ENCODE data around the gene TAF5L.

TAF5L gene

GRCh38 chr1:229669333-229669732, 43.4 kb upstream of the TAF5L start:
- Histone ChIP-seq H3K4ac (ENCODE audit: low read depth, low read length) (no peak overlapping the region), H3K9ac (ENCODE audit: low read length) (no peak overlapping the region), H4K5ac (ENCODE audit: low read length) (no peak overlapping the region), H2BK120ac (ENCODE audit: low read depth, low read length) (no peak overlapping the region), H3K36me3 (ENCODE audit: control insufficient read depth, insufficient read depth, low read length) (no peaks in the 10 kb centered on the region), H2BK5ac (ENCODE audit: low read length) (no peak overlapping the region), H3K18ac (ENCODE audit: low read length) (no peak overlapping the region), H3K56ac (ENCODE audit: low read length) (no peak overlapping the region), H3K27ac (ENCODE audit: low read depth, low read length) (no peak overlapping the region), H3K4me2 (ENCODE audit: low read length) (no peak overlapping the region), H2BK15ac (replicated peaks; ENCODE audit: low read depth) (no peak overlapping the region), H3K23ac (ENCODE audit: low read length) (no peak overlapping the region), H3K4me3 (ENCODE audit: low read length) (no peak overlapping the region), H4K8ac (ENCODE audit: low read depth, low read length) (no peak overlapping the region), H3K79me2 (ENCODE audit: control insufficient read depth, insufficient read depth, low read length) (no peaks in the 10 kb centered on the region), H2AK5ac (ENCODE audit: low read length) (no peak overlapping the region), H3K4me1 (ENCODE audit: control insufficient read depth, low read depth, low read length) (no peaks in the 10 kb centered on the region), H3K27me3 (ENCODE audit: insufficient read depth, low read length, poor library complexity) (no peaks in the 10 kb centered on the region), H3K79me1 (ENCODE audit: low read length) (no peaks in the 10 kb centered on the region)
- WGBS (ENCODE audit: extremely low coverage, insufficient coverage, low lambda C conversion rate): no CpG with 5 or more reads among the region's 4 CpGs
- no peak for DNase-seq

DNA sequence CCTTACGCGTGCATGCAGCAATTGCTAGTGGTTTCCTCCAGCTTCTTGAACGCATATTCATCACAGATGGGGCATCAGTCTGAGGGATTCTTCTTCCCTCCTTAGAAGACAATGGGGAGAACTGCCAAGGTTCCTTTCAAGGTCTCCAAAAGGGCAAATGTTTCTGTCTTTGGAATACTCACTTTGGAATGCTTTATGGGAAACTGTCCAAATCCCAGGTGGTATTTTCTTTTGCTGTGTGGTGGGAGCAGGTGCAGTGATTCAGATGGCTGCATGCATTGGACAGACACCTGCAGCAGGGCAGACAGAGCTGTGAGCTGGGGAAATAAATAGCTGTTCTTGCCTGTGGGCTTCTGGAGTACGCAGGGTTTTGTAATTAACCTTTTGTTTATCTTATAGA, 40.7 kb upstream of the TAF5L start:
- DNase-seq: no peak

DNA sequence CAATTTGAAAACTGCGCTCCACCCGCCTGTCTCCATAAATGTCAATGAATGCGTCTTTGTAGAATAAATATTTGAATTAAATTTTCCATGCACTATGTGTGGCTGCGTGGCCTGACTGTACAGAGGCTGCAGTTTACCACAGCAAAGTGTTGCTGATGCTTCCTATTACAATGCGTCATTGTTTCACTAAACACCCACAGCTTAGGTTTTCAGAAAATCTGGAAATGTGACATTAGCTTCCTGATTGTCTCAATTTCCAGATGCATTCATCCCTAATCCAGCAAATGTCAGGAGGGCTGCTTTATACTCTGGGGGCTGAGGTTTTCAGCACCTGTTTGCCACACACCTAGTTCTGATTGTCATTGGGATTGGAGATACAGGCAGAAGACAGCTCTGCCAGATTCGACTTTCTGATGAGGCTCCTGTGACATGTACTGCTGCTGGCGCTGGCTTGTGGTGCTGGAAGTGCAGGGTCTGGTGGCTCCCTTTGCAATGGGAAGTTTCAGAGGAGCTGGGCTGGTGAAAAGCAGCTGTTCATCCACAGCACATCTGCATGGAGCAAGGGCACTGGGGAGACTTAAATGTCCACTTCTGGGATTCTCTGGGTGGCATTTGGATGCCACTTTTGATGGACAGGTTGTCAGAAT, 40.1 kb upstream of the TAF5L start:
- H3K4ac ChIP-seq (ENCODE audit: low read depth, low read length): no peak overlapping the region
- WGBS (ENCODE audit: extremely low coverage, insufficient coverage, low lambda C conversion rate): no CpG with 5 or more reads among the region's 7 CpGs
- H2BK5ac ChIP-seq (ENCODE audit: low read length): no peak overlapping the region
- H3K18ac ChIP-seq (ENCODE audit: low read length): no peak overlapping the region
- H3K36me3 ChIP-seq (ENCODE audit: control insufficient read depth, insufficient read depth, low read length): no peaks in the 10 kb centered on the region
- H3K4me3 ChIP-seq (ENCODE audit: low read length): no peak overlapping the region
- no peaks in the 10 kb centered on the region for H3K79me1 ChIP-seq (ENCODE audit: low read length)
- H4K8ac ChIP-seq (ENCODE audit: low read depth, low read length): no peak overlapping the region
- H3K56ac ChIP-seq (ENCODE audit: low read length): no peak overlapping the region
- H3K4me1 ChIP-seq (ENCODE audit: control insufficient read depth, low read depth, low read length): no peaks in the 10 kb centered on the region
- no peak for DNase-seq
- no peak overlapping the region for H4K5ac ChIP-seq (ENCODE audit: low read length)
- H3K27me3 ChIP-seq (ENCODE audit: insufficient read depth, low read length, poor library complexity): no peaks in the 10 kb centered on the region
- H2BK120ac ChIP-seq (ENCODE audit: low read depth, low read length): no peak overlapping the region
- H2AK5ac ChIP-seq (ENCODE audit: low read length): no peak overlapping the region
- H2BK15ac ChIP-seq (replicated peaks; ENCODE audit: low read depth): no peak overlapping the region
- H3K9ac ChIP-seq (ENCODE audit: low read length): no peak overlapping the region
- H3K79me2 ChIP-seq (ENCODE audit: control insufficient read depth, insufficient read depth, low read length): no peaks in the 10 kb centered on the region
- H3K23ac ChIP-seq (ENCODE audit: low read length): no peak overlapping the region
- H3K4me2 ChIP-seq (ENCODE audit: low read length): no peak overlapping the region
- no peak overlapping the region for H3K27ac ChIP-seq (ENCODE audit: low read depth, low read length)

More for the DNA sequence above, 40.7 kb upstream of the TAF5L start:
- H3K4ac ChIP-seq (ENCODE audit: low read depth, low read length): no peak overlapping the region
- H3K79me2 ChIP-seq (ENCODE audit: control insufficient read depth, insufficient read depth, low read length): no peaks in the 10 kb centered on the region
- H2AK5ac ChIP-seq (ENCODE audit: low read length): no peak overlapping the region
- no peaks in the 10 kb centered on the region for H3K4me1 ChIP-seq (ENCODE audit: control insufficient read depth, low read depth, low read length)
- H3K18ac ChIP-seq (ENCODE audit: low read length): no peak overlapping the region
- H3K36me3 ChIP-seq (ENCODE audit: control insufficient read depth, insufficient read depth, low read length): no peaks in the 10 kb centered on the region
- H2BK120ac ChIP-seq (ENCODE audit: low read depth, low read length): no peak overlapping the region
- no peak overlapping the region for H3K4me3 ChIP-seq (ENCODE audit: low read length)
- no peak overlapping the region for H2BK5ac ChIP-seq (ENCODE audit: low read length)
- H2BK15ac ChIP-seq (replicated peaks; ENCODE audit: low read depth): no peak overlapping the region
- H3K27ac ChIP-seq (ENCODE audit: low read depth, low read length): no peak overlapping the region
- no CpG with 5 or more reads among the region's 4 CpGs for WGBS (ENCODE audit: extremely low coverage, insufficient coverage, low lambda C conversion rate)
- H3K4me2 ChIP-seq (ENCODE audit: low read length): no peak overlapping the region
- H3K27me3 ChIP-seq (ENCODE audit: insufficient read depth, low read length, poor library complexity): no peaks in the 10 kb centered on the region
- no peak overlapping the region for H3K56ac ChIP-seq (ENCODE audit: low read length)
- H3K9ac ChIP-seq (ENCODE audit: low read length): no peak overlapping the region
- no peaks in the 10 kb centered on the region for H3K79me1 ChIP-seq (ENCODE audit: low read length)
- no peak overlapping the region for H4K5ac ChIP-seq (ENCODE audit: low read length)
- no peak overlapping the region for H4K8ac ChIP-seq (ENCODE audit: low read depth, low read length)
- H3K23ac ChIP-seq (ENCODE audit: low read length): no peak overlapping the region

DNA sequence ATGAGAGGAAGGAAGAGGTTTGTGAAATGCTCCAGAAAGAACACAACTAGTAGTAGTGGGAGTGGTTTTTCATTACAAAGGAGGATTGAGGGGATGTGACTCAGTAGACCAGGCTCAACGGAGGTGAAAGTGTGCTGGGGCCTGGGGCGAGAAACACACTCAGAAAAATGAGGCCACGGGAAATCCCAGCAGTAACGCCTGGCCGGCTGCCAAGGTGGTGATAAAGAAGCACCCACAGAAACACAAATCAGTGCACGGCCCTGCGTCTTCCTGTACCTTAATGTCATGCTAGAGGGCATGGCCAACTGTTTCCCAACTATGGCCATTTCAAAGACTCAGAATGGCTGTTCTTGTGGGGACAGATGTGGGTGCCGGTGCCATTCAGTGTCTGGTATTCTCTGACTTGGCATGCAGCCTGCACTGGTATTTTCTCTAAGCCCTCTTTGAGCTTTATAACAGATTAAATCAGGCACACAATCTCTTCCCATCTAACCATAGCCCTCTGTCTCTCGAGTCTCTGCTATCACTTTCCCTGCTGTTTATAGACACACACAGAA, 38.3 kb upstream of the TAF5L start:
- H2BK120ac ChIP-seq (ENCODE audit: low read depth, low read length): no peak overlapping the region
- DNase-seq: no peak

DNA sequence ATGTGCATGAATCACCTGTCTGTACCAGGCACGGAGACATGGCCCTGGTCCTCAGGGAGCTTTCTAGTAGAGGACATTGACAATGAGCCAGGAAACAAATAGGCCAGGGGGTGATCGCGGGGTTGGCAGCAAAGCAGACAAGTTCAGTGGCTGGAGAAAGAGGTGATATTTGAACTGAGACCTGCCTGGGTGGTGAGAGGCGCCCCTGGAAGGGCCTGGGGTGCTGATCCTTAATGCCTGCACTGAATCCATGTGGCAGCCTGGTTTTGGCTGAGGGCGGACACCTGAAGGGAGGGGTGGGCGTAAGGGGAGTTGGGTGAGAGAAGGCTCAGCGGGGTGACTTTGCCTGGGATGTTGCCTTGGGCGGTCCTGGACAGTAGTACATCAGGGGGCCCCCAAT, 36.0 kb upstream of the TAF5L start:
- Histone ChIP-seq H3K36me3 (ENCODE audit: control insufficient read depth, insufficient read depth, low read length) (no peaks in the 10 kb centered on the region), H3K4me3 (ENCODE audit: low read length) (no peak overlapping the region)

More for the DNA sequence above, 38.3 kb upstream of the TAF5L start:
- no peak overlapping the region for H2BK5ac ChIP-seq (ENCODE audit: low read length)
- no peak overlapping the region for H2AK5ac ChIP-seq (ENCODE audit: low read length)
- H3K27ac ChIP-seq (ENCODE audit: low read depth, low read length): no peak overlapping the region
- WGBS (ENCODE audit: extremely low coverage, insufficient coverage, low lambda C conversion rate): no CpG with 5 or more reads among the region's 9 CpGs
- no peaks in the 10 kb centered on the region for H3K79me2 ChIP-seq (ENCODE audit: control insufficient read depth, insufficient read depth, low read length)
- no peak overlapping the region for H3K23ac ChIP-seq (ENCODE audit: low read length)
- H3K4me3 ChIP-seq (ENCODE audit: low read length): no peak overlapping the region
- H4K8ac ChIP-seq (ENCODE audit: low read depth, low read length): no peak overlapping the region
- H3K56ac ChIP-seq (ENCODE audit: low read length): no peak overlapping the region
- H4K5ac ChIP-seq (ENCODE audit: low read length): no peak overlapping the region
- H3K4me1 ChIP-seq (ENCODE audit: control insufficient read depth, low read depth, low read length): no peaks in the 10 kb centered on the region
- H3K79me1 ChIP-seq (ENCODE audit: low read length): no peaks in the 10 kb centered on the region
- H3K4me2 ChIP-seq (ENCODE audit: low read length): no peak overlapping the region
- H2BK15ac ChIP-seq (replicated peaks; ENCODE audit: low read depth): no peak overlapping the region
- no peak overlapping the region for H3K18ac ChIP-seq (ENCODE audit: low read length)
- H3K9ac ChIP-seq (ENCODE audit: low read length): no peak overlapping the region
- H3K36me3 ChIP-seq (ENCODE audit: control insufficient read depth, insufficient read depth, low read length): no peaks in the 10 kb centered on the region
- no peak overlapping the region for H3K4ac ChIP-seq (ENCODE audit: low read depth, low read length)
- H3K27me3 ChIP-seq (ENCODE audit: insufficient read depth, low read length, poor library complexity): no peaks in the 10 kb centered on the region

More for the DNA sequence above, 36.0 kb upstream of the TAF5L start:
- no CpG with 5 or more reads among the region's 8 CpGs for WGBS (ENCODE audit: extremely low coverage, insufficient coverage, low lambda C conversion rate)
- no peak overlapping the region for H2BK120ac ChIP-seq (ENCODE audit: low read depth, low read length)
- no peaks in the 10 kb centered on the region for H3K79me2 ChIP-seq (ENCODE audit: control insufficient read depth, insufficient read depth, low read length)
- H2AK5ac ChIP-seq (ENCODE audit: low read length): no peak overlapping the region
- no peaks in the 10 kb centered on the region for H3K79me1 ChIP-seq (ENCODE audit: low read length)
- no peak overlapping the region for H2BK5ac ChIP-seq (ENCODE audit: low read length)
- H3K9ac ChIP-seq (ENCODE audit: low read length): no peak overlapping the region
- H3K4me2 ChIP-seq (ENCODE audit: low read length): no peak overlapping the region
- no peak for DNase-seq
- H3K18ac ChIP-seq (ENCODE audit: low read length): no peak overlapping the region
- H3K27ac ChIP-seq (ENCODE audit: low read depth, low read length): no peak overlapping the region
- no peak overlapping the region for H3K4ac ChIP-seq (ENCODE audit: low read depth, low read length)
- H2BK15ac ChIP-seq (replicated peaks; ENCODE audit: low read depth): no peak overlapping the region
- H3K56ac ChIP-seq (ENCODE audit: low read length): no peak overlapping the region
- no peaks in the 10 kb centered on the region for H3K27me3 ChIP-seq (ENCODE audit: insufficient read depth, low read length, poor library complexity)
- no peak overlapping the region for H4K5ac ChIP-seq (ENCODE audit: low read length)
- H4K8ac ChIP-seq (ENCODE audit: low read depth, low read length): no peak overlapping the region
- H3K23ac ChIP-seq (ENCODE audit: low read length): no peak overlapping the region
- H3K4me1 ChIP-seq (ENCODE audit: control insufficient read depth, low read depth, low read length): no peaks in the 10 kb centered on the region
